HCT116 (cell line): ENCODE data around the gene TEX2. TPM values are rescaled to one million over a fixed set of nuclear protein-coding genes. Genes with fewer than 3 reads are reported as not detected.

Experiments
- ATAC-seq: fragments of 200-7000 bp; cut with Tn5 transposase; 2 replicates; pipeline ENCODE4 v1.9.1; 2020; ENCODE audit warnings: mild to moderate bottlenecking, moderate library complexity
- BruUV-seq: library from RNA; stranded (reverse); fragments of 400-500 nt; replicated peaks from 2 replicates; lab custom pipeline; 2021; lab: Mats Ljungman, UMichigan
- CTCF ChIA-PET: fragments of 300-600 bp; sonication (Branson Sonifier 250); formaldehyde crosslinking; loops from one replicate; lab custom pipeline; 2021; ENCODE audit warnings: antibody characterized with exemption; lab: Charles Lee
- POLR2A ChIA-PET: fragments of 300-600, 350-600 bp; sonication (Branson Sonifier 250); formaldehyde crosslinking; loops from one replicate; lab custom pipeline; 2021; ENCODE audit warnings: antibody characterized with exemption; lab: Charles Lee
- RAD21 ChIA-PET, 2 experiments: fragments of 300-600 bp; sonication (Branson Sonifier 250); formaldehyde crosslinking; loops; one replicate each; lab custom pipeline; 2023; ENCODE audit warnings: low total read pairs in 2 of 2; ENCODE audit not compliant: uncharacterized antibody in 2 of 2, unreplicated experiment in 2 of 2, low non-redundant PET in 1 of 2; lab: Charles Lee
- DNase-seq: peaks from one replicate; pipeline ENCODE4 v3.0.0-alpha.2; 2010; ENCODE audit warnings: low read depth, low spot score
- H2AFZ ChIP-seq: fragments of 200-600 bp; shearing (Covaris generic), sonication (generic); 2 replicates; pipeline ENCODE4 v1.6.1; 2017; ENCODE audit warnings: low read depth, mixed run types, mixed read lengths, antibody characterized with exemption, low read length; ENCODE audit not compliant: poor library complexity, severe bottlenecking
- H3K27ac ChIP-seq: 2 replicates; pipeline ENCODE4 v1.5.1; 2012; ENCODE audit warnings: low read depth, low read length
- H3K27me3 ChIP-seq: fragments of 200-600 bp; sonication (generic); 2 replicates; pipeline ENCODE4 v1.6.1; 2016; ENCODE audit warnings: mixed run types, low read length, mixed read lengths; ENCODE audit not compliant: insufficient read depth
- H3K36me3 ChIP-seq, 2 experiments: fragments of 200-500 bp in 1 of 2; fragments of 200-600 bp in 1 of 2; sonication (Bioruptor generic) in 1 of 2; sonication (generic) in 1 of 2; 2 replicates each; pipeline versions ENCODE4 v1.5.1 to v1.6.1; 2014 to 2016; ENCODE audit warnings: low read length in 2 of 2, inconsistent platforms in 1 of 2, mixed read lengths in 1 of 2, mixed run types in 1 of 2; ENCODE audit not compliant: insufficient read depth in 2 of 2, control insufficient read depth in 1 of 2
- H3K4me1 ChIP-seq, 2 experiments: fragments of 200-600 bp in 1 of 2; sonication (generic) in 1 of 2; 2 replicates each; pipeline versions ENCODE4 v1.5.1 to v1.6.1; 2012 to 2017; ENCODE audit warnings: low read length in 2 of 2, inconsistent platforms in 1 of 2, mild to moderate bottlenecking in 1 of 2, mixed read lengths in 1 of 2, mixed run types in 1 of 2, moderate library complexity in 1 of 2; ENCODE audit not compliant: insufficient read depth in 2 of 2, control insufficient read depth in 1 of 2
- H3K4me2 ChIP-seq: fragments of 200-600 bp; sonication (generic); 2 replicates; pipeline ENCODE4 v1.6.1; 2017; ENCODE audit warnings: mixed run types, low read length, mixed read lengths
- H3K4me3 ChIP-seq, 2 experiments: fragments of 200-600 bp in 1 of 2; sonication (generic) in 1 of 2; replicated peaks in 1 of 2; 2 replicates each; pipeline ENCODE4 v1.5.1; 2011 to 2016; ENCODE audit warnings: low read length in 2 of 2, control low read depth in 1 of 2, low read depth in 1 of 2, mild to moderate bottlenecking in 1 of 2, mixed read lengths in 1 of 2, mixed run types in 1 of 2
- H3K79me2 ChIP-seq: fragments of 200-600 bp; sonication (generic); 2 replicates; pipeline ENCODE4 v1.6.1; 2017; ENCODE audit warnings: mild to moderate bottlenecking, mixed run types, low read length, moderate library complexity, mixed read lengths; ENCODE audit not compliant: insufficient read depth
- H3K9ac ChIP-seq: fragments of 200-600 bp; sonication (generic); 2 replicates; pipeline ENCODE4 v1.6.1; 2016; ENCODE audit warnings: low read length, mixed read lengths
- H3K9me2 ChIP-seq: fragments of 200-600 bp; sonication (generic), shearing (Covaris generic); 2 replicates; pipeline ENCODE4 v1.6.1; 2017; ENCODE audit warnings: mixed run types, mild to moderate bottlenecking, moderate library complexity; ENCODE audit not compliant: insufficient read depth
- H3K9me3 ChIP-seq, 2 experiments: fragments of 200-500 bp in 1 of 2; fragments of 200-600 bp in 1 of 2; sonication (Bioruptor generic) in 1 of 2; sonication (generic) in 1 of 2; 2 replicates each; pipeline ENCODE4 v1.6.1; 2014 to 2017; ENCODE audit warnings: low read length in 2 of 2, mixed read lengths in 2 of 2, inconsistent platforms in 1 of 2, low read depth in 1 of 2, mild to moderate bottlenecking in 1 of 2, mixed run types in 1 of 2, moderate library complexity in 1 of 2; ENCODE audit not compliant: control insufficient read depth in 1 of 2, insufficient read depth in 1 of 2
- H4K20me1 ChIP-seq: fragments of 200-600 bp; sonication (generic), shearing (Covaris generic); 2 replicates; pipeline ENCODE4 v1.6.1; 2017; ENCODE audit warnings: mixed run types, mild to moderate bottlenecking, moderate library complexity; ENCODE audit not compliant: insufficient read depth
- CBX3 ChIP-seq: IDR thresholded peaks from 2 replicates; pipeline ENCODE4 v1.6.1; 2012; ENCODE audit warnings: low read depth
- CEBPB ChIP-seq: IDR thresholded peaks from 2 replicates; pipeline ENCODE4 v1.6.1; 2012; ENCODE audit warnings: low read depth
- EGR1 ChIP-seq: IDR thresholded peaks from 2 replicates; pipeline ENCODE4 v1.6.1; 2012; ENCODE audit warnings: low read depth
- ELF1 ChIP-seq: IDR thresholded peaks from 2 replicates; pipeline ENCODE4 v1.6.1; 2012; ENCODE audit warnings: low read depth, borderline replicate concordance
- EZH2 ChIP-seq: fragments of 200-600 bp; sonication (generic); IDR thresholded peaks from 2 replicates; pipeline ENCODE4 v1.6.1; 2017; ENCODE audit warnings: antibody characterized with exemption, mixed run types
- MAX ChIP-seq: IDR thresholded peaks from 2 replicates; pipeline ENCODE4 v1.6.1; 2012
- POLR2A ChIP-seq: IDR thresholded peaks from 2 replicates; pipeline ENCODE4 v1.7.0; 2011; ENCODE audit warnings: borderline replicate concordance; ENCODE audit not compliant: insufficient read depth, insufficient read length; ENCODE audit errors: extremely low read depth
- POLR2AphosphoS5 ChIP-seq: IDR thresholded peaks from 2 replicates; pipeline ENCODE4 v1.6.1; 2011; ENCODE audit warnings: mild to moderate bottlenecking, low read depth, low read length, moderate library complexity
- RAD21 ChIP-seq: IDR thresholded peaks from 2 replicates; pipeline ENCODE4 v1.6.1; 2012; ENCODE audit warnings: low read depth, mild to moderate bottlenecking
- SIN3A ChIP-seq: IDR thresholded peaks from 2 replicates; pipeline ENCODE4 v1.6.1; 2012; ENCODE audit warnings: low read depth
- YY1 ChIP-seq: IDR thresholded peaks from 2 replicates; pipeline ENCODE4 v1.6.1; 2011; ENCODE audit warnings: low read length, low read depth, moderate library complexity, mild to moderate bottlenecking; ENCODE audit not compliant: insufficient replicate concordance; ENCODE audit errors: extremely low read depth
- ZNF274 ChIP-seq: fragments of 200-500 bp; sonication (Bioruptor generic); IDR thresholded peaks from 2 replicates; pipeline ENCODE4 v1.6.1; 2014; ENCODE audit warnings: mild to moderate bottlenecking, low read depth, low read length, inconsistent platforms
- intact Hi-C: fragments of 100-400 bp; cut with micrococcal nuclease; formaldehyde crosslinking; loops from 2 replicates; pipeline ENCODE4 v1.10.0; 2022
- total RNA-seq: library from RNA; stranded (reverse); gene quantifications from one replicate; pipeline ENCODE4 v1.2.1, GENCODE V29; 2021; ENCODE audit not compliant: unreplicated experiment

The TEX2 gene
- total RNA-seq, 1 experiment from 2014 or later = 24.6 TPM

DNA sequence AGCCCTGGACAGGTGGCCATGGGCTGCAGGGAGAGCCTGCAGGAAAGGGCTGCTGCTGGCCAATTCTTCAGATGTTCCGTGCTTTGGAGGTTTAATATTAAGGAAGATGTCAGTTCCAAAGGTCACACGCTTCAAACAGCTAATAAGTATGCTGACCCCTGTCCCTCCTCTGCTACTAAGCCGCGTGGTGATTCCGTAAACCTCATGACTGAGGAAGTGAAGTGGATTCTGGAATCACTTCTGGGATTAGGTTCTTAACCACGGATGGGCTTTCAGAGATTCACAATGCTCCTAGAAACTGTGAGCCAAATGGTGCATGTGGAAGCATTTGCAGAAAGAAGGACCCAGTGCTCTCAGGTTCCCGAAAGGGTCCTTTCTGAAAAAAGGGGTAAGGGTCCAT is 104.7 kb downstream of the TEX2 start:
- intact Hi-C loops = no loop called here
- no peak overlapping the region for H3K27ac ChIP-seq
- no peak overlapping the region for H2AFZ ChIP-seq
- H3K4me3 ChIP-seq = no peak overlapping the region
- no peaks in the 10 kb centered on the region for H3K27me3 ChIP-seq
- ATAC-seq (no peak), DNase-seq (no peak)
- peaks cover 7 to 15% of the 10 kb centered on the region in 2 experiments; a peak in 2 of 4 replicates for H3K4me1 ChIP-seq
- ChIA-PET RAD21 (no interaction called here), CTCF (no interaction called here), POLR2A (no interaction called here)
- H3K36me3 ChIP-seq = no peaks in the 10 kb centered on the region
- TF ChIP-seq SIN3A (no peak), MAX (no peak), YY1 (no peak), RAD21 (no peak)
- no TSS peak for BruUV-seq
- no peaks in the 10 kb centered on the region for H3K9me3 ChIP-seq
- no peaks in the 10 kb centered on the region for H3K9me2 ChIP-seq
- no peak overlapping the region for H3K4me2 ChIP-seq
- H3K9ac ChIP-seq = no peak overlapping the region
- no peaks in the 10 kb centered on the region for H4K20me1 ChIP-seq
- H3K79me2 ChIP-seq = no peaks in the 10 kb centered on the region

DNA sequence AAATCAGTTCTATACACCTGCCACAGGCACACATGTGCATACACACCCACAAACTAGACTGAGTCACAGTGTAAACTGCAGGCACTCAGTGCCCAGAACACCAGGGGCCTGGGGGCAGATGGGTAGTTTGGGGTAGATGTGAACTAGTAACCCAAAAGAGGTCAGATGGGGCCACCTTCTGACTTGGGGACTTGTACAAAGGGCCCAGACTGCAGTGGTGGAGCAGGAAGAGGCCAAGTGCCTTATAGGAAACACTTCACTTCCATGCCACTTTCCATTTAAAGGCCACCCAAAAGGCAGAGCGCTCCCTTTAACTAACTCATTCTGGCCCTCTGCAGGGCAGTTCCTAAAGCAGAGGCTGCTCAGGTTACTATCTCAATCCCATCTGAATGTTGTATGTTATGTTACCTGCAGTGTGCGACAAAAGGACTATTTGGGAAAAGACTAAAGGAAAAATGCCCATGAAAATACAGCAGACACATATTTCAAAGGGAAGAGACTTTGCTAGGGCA is 105.3 kb downstream of the TEX2 start:
- Histone ChIP-seq H4K20me1 (no peaks in the 10 kb centered on the region), H3K4me1 (peaks cover 7 to 15% of the 10 kb centered on the region in 2 experiments; a peak in 2 of 4 replicates), H3K79me2 (no peaks in the 10 kb centered on the region), H3K9me3 (no peaks in the 10 kb centered on the region), H3K27me3 (no peaks in the 10 kb centered on the region), H3K36me3 (peaks cover 0 to 1% of the 10 kb centered on the region in 2 experiments; a peak in 2 of 4 replicates), H3K4me3 (no peak overlapping the region), H2AFZ (no peak overlapping the region), H3K27ac (no peak overlapping the region), H3K9ac (no peak overlapping the region), H3K9me2 (no peaks in the 10 kb centered on the region), H3K4me2 (no peak overlapping the region)
- ChIA-PET RAD21 (no interaction called here), POLR2A (no interaction called here), CTCF (no interaction called here)
- ATAC-seq (peak; percentile 54; the same call in 1 of the 2 replicates), DNase-seq (no peak)
- no TSS peak for BruUV-seq
- intact Hi-C loops = no loop called here
- TF ChIP-seq EZH2 = no peak
- no peak for TF ChIP-seq ELF1
- TF ChIP-seq SIN3A = no peak
- TF ChIP-seq RAD21 = no peak
- TF ChIP-seq POLR2AphosphoS5 = no peak
- TF ChIP-seq POLR2A = no peak
- TF ChIP-seq YY1 = no peak
- TF ChIP-seq CBX3 = no peak
- TF ChIP-seq EGR1 = no peak
- no peak for TF ChIP-seq CEBPB
- TF ChIP-seq ZNF274 = no peak
